Vagina (tissue), 2 donors: ENCODE measurements around the gene GRK1.
"Not testable (repeated sequence)": the region's sequence is repeated elsewhere in the genome, so short reads cannot be mapped to it uniquely, and the experiment has no call there.

Source experiments
- CTCF ChIP-seq, 3 experiments: fragments of 450-650 bp in 2 of 3; fragments of 200-600 bp in 1 of 3; sonication (generic) in 1 of 3; IDR thresholded peaks; one replicate each; pipeline ENCODE4 v1.5.1; 2017 to 2019; ENCODE audit warnings: antibody characterized with exemption in 3 of 3, mild to moderate bottlenecking in 2 of 3, moderate library complexity in 2 of 3
- POLR2A ChIP-seq, 2 donors: fragments of 450-650 bp; IDR thresholded peaks; one replicate each; pipeline ENCODE4 v1.6.1; 2017; ENCODE audit warnings: antibody characterized with exemption in 2 of 2, mild to moderate bottlenecking in 2 of 2, moderate library complexity in 2 of 2
- POLR2AphosphoS5 ChIP-seq, 2 donors: sonication (generic); formaldehyde crosslinking; IDR thresholded peaks; one replicate each; pipeline ENCODE4 v1.9.0; 2017; ENCODE audit warnings: antibody characterized with exemption in 2 of 2, mild to moderate bottlenecking in 2 of 2, low read depth in 1 of 2; ENCODE audit not compliant: insufficient read depth in 1 of 2

- not testable (repeated sequence) for TF ChIP-seq CTCF (IDR thresholded peaks at IDR 0.05); POLR2A (IDR thresholded peaks at IDR 0.05); POLR2AphosphoS5 (IDR thresholded peaks at IDR 0.05; ENCODE audit: insufficient read depth in 1 of 2, low read depth in 1 of 2)
Observed at GRCh38 chr13:113624640-113625304, 42.2 kb upstream of the GRK1 start.
